COLO668 (cell line): Measurements from ENCODE around the gene PKHD1.
A peak's percentile ranks its signal among the peaks of the same experiment; 100 is the strongest.

Experiments
- DNase-seq: peaks from one replicate; lab custom pipeline; 2025; ENCODE audit not compliant: unreplicated experiment; lab: John Stamatoyannopoulos, UW

The PKHD1 gene

GRCh38 chr6:51633424-51633823, 454.0 kb downstream of the PKHD1 start:
- no peak for DNase-seq

GRCh38 chr6:51630011-51630410, 457.4 kb downstream of the PKHD1 start:
- no peak for DNase-seq

- no peak for DNase-seq
These were observed 461.0 kb downstream of the PKHD1 start for GRCh38 chr6:51626391-51626790.

GRCh38 chr6:51625566-51625965, 461.8 kb downstream of the PKHD1 start:
- DNase-seq = no peak

- DNase-seq = no peak
These were observed 466.4 kb downstream of the PKHD1 start for GRCh38 chr6:51620971-51621370.

- DNase-seq = peak; percentile 59
These were observed 468.2 kb downstream of the PKHD1 start for GRCh38 chr6:51619042-51619799.

- DNase-seq = no peak
These were observed 468.9 kb downstream of the PKHD1 start for GRCh38 chr6:51618563-51618962.

GRCh38 chr6:51617751-51618150, 469.7 kb downstream of the PKHD1 start:
- no peak for DNase-seq

- DNase-seq = no peak
These were observed 471.2 kb downstream of the PKHD1 start for GRCh38 chr6:51616243-51616642.

GRCh38 chr6:51614725-51615124, 472.7 kb downstream of the PKHD1 start:
- no peak for DNase-seq

GRCh38 chr6:51613558-51613957, 473.9 kb downstream of the PKHD1 start:
- DNase-seq = no peak

- DNase-seq = no peak
These were observed 478.5 kb downstream of the PKHD1 start for GRCh38 chr6:51608932-51609331.

- DNase-seq = no peak
These were observed 479.0 kb downstream of the PKHD1 start for GRCh38 chr6:51608383-51608782.

- no peak for DNase-seq
These were observed 486.9 kb downstream of the PKHD1 start for GRCh38 chr6:51600514-51600913.

GRCh38 chr6:51598171-51598570, 489.2 kb downstream of the PKHD1 start:
- DNase-seq = no peak

- no peak for DNase-seq
These were observed 492.4 kb downstream of the PKHD1 start for GRCh38 chr6:51594981-51595380.

GRCh38 chr6:51585264-51585663, 502.1 kb downstream of the PKHD1 start:
- no peak for DNase-seq

GRCh38 chr6:51584163-51584562, 503.2 kb downstream of the PKHD1 start:
- DNase-seq = no peak

- DNase-seq = no peak
These were observed 508.4 kb downstream of the PKHD1 start for GRCh38 chr6:51578994-51579393.

GRCh38 chr6:51578362-51578761, 509.1 kb downstream of the PKHD1 start:
- no peak for DNase-seq

- no peak for DNase-seq
These were observed 513.4 kb downstream of the PKHD1 start for GRCh38 chr6:51574040-51574439.

- no peak for DNase-seq
These were observed 516.2 kb downstream of the PKHD1 start for GRCh38 chr6:51571168-51571567.
